ENCODE measurements around the gene RNU1-3.
"Not testable (repeated sequence)": the region's sequence is repeated elsewhere in the genome, so short reads cannot be mapped to it uniquely, and the experiment has no call there.

RNU1-3 gene

DNA sequence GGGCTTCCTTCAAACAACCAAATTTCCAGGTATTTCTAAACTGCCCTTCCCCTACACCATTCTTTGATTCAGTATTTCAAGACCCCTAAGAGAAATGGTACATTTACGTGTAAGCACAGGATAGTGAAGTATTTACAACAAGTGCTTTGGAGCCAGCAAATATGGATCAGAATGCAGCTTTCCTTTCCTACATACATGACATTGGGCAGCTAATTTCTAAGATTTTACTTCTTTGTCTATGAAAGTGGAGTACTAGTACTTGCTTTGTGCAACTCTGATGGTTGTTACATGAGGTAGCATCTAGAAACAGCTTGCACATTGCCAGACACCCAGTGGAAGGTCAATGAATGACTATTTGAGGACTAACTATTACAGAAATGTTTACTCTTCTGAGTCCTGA is 15.2 kb downstream of the RNU1-3 start:
- not testable (repeated sequence) for DNase-seq (ENCODE audit: low spot score)

- DNase-seq (ENCODE audit: low spot score): not testable (repeated sequence)
Measured at GRCh38 chr1:16649960-16650359, 16.8 kb downstream of the RNU1-3 start.

DNA sequence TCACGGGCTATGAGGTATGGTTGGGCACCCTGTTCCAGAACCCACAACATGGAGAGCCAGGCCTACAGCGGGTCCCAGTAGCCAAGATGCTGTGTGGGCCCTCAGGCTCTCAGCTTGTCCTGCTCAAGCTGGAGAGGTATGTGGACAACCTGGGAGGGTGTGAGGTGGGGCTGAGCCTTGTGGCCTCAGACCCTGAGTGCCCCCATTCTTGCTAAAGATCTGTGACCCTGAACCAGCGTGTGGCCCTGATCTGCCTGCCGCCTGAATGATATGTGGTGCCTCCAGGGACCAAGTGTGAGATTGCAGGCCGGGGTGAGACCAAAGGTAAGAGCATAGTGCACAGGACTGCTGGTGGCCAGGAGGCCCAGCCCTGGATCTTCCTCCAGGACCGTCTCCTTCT is 17.4 kb downstream of the RNU1-3 start:
- DNase-seq (ENCODE audit: low spot score): not testable (repeated sequence)

DNA sequence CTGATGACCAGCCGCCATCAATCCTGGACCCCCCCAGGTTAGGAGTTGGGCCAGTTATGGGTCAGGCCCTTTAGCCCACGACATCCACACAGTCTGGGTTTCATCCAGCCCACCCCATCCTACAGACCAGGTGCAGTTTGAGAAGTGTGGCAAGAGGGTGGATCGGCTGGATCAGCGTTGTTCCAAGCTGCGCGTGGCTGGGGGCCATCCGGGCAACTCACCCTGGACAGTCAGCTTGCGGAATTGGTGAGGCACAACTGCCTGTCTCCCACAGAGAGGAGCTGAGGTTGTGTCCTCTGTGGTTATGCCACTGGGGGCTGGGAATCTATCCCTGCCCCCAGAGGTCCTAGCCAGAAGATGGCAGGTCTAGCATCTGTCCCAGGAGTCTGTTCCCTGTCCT is 18.0 kb downstream of the RNU1-3 start:
- not testable (repeated sequence) for DNase-seq (ENCODE audit: low spot score)

DNA sequence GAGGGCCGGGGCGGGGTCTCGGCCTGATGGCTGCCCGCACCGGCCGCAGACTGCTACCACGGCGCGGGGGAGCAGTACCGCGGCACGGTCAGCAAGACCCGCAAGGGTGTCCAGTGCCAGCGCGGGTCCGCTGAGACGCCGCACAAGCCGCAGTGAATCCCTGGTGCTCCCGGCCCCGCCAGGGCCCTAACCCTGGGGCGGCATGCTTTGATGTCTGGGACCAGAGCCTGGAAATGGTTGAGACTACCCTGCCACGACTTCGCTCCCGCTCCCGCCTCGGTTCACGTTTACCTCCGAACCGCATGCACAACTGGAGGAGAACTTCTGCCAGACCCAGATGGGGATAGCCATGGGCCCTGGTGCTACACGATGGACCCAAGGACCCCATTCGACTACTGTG is 18.5 kb downstream of the RNU1-3 start:
- not testable (repeated sequence) for DNase-seq (ENCODE audit: low spot score)

DNA sequence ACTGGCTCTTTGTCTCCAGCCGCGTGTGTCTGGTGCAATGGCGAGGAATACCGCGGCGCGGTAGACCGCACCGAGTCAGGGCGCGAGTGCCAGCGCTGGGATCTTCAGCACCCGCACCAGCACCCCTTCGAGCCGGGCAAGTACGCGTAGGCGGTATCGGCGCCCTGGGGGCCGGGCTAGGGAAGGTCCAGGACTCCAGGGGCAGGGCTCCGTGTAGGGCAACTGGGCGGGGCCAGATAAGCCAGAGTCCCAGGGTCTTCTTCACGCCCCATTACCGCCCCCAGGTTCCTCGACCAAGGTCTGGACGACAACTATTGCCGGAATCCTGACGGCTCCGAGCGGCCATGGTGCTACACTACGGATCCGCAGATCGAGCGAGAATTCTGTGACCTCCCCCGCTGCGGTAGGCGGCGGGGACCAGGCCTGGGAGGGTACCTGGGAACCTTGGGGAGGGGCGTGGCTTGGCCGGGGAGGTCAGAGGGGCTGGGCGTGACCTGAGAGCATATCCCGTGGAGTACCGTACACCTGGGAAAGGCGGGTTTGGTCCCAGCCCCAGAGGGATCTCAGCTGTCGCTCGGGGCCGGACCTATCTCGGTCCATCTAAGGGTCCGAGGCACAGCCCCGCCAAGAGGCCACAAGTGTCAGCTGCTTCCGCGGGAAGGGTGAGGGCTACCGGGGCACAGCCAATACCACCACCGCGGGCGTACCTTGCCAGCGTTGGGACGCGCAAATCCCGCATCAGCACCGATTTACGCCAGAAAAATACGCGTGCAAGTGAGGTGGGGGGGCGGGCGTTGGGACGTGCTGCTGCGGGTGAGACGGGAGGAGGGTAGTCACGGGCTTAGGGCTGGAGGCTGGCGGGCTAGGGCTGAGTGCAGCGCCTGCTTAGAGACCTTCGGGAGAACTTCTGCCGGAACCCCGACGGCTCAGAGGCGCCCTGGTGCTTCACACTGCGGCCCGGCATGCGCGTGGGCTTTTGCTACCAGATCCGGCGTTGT is 19.3 kb downstream of the RNU1-3 start:
- DNase-seq (ENCODE audit: low spot score): not testable (repeated sequence)

DNA sequence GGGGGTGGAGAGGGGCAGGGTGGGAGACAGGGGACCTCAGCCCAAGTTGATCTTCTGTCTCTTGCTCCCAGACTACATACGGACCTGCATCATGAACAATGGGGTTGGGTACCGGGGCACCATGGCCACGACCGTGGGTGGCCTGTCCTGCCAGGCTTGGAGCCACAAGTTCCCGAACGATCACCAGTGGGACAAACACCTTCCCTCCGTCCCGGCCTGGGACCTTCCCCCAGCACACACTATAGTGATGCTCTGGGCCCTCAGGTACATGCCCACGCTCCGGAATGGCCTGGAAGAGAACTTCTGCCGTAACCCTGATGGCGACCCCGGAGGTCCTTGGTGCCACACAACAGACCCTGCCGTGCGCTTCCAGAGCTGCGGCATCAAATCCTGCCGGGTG is 20.0 kb downstream of the RNU1-3 start:
- DNase-seq (ENCODE audit: low spot score): not testable (repeated sequence)

DNA sequence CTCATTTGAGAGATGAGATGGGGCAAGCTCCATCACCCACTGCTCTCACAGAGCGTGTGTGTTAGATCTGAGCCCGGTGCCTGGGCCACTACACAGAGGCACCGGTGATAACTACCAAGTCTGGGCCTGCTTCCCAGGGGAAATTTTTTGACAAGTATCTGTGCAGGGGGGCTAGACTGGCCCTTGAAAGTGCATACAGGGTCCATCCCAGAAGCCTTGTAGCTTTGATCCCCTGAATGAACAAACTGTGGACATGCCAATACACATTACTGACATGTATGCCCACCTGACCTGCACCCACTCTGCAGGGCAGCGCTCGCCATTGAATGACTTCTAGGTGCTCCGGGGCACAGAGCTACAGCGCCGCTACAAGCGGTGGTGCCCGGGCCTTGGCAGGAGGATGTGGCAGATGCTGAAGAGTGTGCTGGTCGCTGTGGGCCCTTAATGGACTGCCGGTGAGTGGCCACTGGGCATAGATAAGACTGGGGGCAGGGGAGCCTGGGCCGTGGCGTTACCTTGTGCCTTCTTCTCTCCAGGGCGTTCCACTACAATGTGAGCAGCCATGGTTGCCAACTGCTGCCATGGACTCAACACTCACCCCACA is 20.6 kb downstream of the RNU1-3 start:
- DNase-seq (ENCODE audit: low spot score): not testable (repeated sequence)

GRCh38 chr1:16645271-16646060 is 21.3 kb downstream of the RNU1-3 start:
- DNase-seq (ENCODE audit: low spot score): peak; percentile 25

DNA sequence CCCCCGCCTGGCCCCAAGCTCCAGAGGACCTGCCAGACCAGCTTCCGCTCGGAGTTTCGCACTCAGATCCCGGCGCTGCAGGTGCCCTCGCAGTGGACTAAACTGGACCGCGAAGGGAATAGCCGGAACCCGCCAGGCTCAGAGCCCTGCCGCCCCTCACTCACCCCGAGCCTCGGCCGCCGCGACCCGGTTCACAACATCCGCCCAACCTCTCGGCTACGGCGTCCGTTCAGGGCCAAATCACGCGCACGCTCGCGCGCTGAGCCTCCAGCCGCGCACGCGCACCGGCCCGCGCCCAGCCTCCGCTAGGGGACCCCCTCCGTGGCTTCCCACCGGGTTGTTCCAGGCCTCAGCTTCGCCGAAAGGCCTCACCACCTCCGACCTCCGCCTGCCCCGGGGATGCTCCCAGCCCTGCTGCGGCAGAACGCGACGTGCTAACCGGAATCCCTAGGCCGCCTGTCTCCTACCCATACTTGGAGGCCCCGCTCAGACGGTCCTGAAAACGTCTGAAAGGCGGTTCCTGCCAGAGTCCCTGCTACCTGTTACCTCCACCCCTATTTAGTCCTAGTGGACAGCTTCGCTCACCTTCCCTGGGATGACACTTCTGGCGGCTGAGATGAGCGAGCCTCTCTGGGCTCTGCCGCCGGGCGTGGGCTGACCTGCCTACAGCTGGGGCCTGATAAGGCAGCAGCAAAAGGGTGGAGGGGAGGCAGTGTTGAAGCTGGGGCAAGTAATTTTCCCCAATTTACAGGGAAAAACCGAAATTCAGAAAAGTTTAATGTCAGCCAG is 22.1 kb downstream of the RNU1-3 start:
- DNase-seq (ENCODE audit: low spot score): peak; percentile 99

- no peak for DNase-seq (ENCODE audit: low spot score)
Measured at GRCh38 chr1:16644193-16644481, 22.6 kb downstream of the RNU1-3 start.

DNA sequence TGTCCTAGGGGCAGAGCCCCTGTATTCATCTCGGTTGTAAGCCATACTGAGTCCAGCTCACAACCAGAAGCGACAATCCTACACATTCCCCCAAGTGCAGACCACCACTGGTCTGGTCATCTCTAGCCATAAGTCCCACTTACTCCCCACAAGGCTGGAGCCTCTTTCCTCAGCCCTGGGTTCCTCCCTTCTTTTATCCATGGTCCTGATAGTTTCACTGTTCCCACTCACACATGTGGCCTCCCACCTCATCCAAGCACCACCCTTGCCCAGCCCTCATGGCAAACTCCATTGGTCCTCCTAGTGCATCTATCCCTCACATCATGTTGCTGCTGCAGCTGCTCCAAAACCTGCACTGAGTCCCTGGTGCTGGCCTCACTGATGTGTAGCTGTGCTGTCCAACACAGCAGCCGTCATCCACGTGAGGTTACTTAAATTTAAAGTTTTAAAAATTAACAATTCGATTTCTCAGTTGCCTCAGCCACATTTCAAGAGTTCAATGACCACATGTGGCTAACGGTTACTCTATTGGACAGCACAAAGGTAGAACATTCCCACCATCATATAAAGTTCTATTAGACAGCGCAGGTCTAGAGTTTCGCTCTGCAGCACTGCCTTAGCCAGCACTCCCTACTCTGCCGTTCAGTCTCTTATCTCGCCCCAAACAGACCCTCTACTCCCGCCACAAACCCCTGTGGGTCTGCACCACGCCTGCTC is 23.1 kb downstream of the RNU1-3 start:
- peak; percentile 48 for DNase-seq (ENCODE audit: low spot score)

GRCh38 chr1:16643001-16643411 is 23.7 kb downstream of the RNU1-3 start:
- DNase-seq (ENCODE audit: low spot score): not testable (repeated sequence)

DNA sequence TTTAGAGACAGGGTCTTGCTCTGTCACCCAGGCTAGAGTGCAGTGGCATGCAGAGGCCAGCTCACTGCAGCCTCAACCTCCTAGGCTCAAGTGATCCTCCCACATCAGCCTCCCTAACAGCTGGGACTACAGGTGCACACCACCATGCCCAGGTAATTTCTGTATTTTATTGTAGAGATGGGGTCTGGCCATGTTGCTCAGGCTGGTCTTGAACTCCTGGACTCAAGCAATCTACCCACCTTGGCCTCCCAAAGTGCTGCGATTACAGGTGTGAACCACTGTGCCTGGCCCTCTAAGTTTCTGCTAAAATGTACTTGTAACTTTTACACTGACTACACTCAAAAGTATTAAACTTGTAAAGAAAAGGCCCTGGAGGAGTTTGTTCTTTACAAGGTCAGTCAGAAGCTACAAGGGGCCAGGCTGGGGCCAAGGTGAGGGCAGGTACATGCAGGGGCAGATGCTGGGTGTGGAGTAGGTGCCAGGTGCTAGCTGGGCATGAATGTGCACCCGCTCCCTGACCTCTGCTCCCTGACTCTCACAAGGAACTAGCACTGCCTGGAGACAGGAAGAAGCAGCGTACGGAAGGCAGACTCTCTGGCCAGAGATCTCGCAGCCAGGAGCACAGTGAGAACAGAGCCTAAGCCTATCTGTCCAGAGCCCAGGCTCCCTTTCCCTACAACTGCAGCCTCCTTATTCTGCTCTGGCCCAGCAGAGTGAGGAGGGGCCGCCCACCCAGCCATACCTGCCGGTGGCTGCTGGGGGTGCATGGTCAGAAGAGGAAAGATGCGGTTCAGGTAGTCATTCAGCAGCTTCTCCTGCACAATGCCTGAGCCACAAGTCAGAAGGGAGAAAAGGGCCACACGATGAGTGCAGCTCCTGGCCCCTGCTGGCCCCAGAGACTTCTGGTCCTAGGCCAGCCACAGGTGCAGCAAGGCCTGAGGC is 24.5 kb downstream of the RNU1-3 start:
- DNase-seq (ENCODE audit: low spot score): not testable (repeated sequence)

DNA sequence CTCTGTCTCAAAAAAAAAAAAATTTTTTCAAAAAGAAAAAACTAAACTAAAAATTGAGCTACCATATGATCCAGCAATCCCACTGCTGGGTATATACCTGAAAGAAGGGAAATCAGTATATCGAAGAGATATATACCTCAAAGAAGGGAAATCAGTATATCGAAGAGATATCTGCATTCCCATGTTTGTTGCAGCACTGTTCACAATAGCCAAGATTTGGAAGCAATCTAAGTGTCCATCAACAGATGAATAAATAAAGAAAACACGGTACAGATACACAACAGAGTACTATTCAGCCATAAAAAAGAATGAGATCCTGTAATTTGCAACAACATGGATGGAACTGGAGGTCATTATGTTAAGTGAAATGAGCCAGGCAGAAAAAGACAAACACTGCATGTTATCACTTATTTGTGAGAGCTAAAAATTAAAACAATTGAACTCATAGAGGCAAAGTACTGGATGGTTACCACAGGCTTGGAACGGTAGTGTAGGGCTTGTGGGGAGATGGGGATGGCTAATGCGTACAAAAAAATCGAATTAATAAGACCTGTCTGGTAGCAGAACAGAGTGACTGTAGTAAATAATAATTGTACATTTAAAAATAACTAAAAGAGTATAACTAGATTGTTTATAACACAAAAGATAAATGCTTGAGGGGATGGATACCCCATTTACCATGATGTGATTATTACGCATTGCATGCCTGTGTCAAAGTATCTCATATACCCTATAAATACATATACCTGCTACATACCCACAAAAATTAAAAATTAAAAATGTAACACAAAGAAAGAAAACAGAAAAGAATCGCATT is 25.4 kb downstream of the RNU1-3 start:
- DNase-seq (ENCODE audit: low spot score): not testable (repeated sequence)

DNA sequence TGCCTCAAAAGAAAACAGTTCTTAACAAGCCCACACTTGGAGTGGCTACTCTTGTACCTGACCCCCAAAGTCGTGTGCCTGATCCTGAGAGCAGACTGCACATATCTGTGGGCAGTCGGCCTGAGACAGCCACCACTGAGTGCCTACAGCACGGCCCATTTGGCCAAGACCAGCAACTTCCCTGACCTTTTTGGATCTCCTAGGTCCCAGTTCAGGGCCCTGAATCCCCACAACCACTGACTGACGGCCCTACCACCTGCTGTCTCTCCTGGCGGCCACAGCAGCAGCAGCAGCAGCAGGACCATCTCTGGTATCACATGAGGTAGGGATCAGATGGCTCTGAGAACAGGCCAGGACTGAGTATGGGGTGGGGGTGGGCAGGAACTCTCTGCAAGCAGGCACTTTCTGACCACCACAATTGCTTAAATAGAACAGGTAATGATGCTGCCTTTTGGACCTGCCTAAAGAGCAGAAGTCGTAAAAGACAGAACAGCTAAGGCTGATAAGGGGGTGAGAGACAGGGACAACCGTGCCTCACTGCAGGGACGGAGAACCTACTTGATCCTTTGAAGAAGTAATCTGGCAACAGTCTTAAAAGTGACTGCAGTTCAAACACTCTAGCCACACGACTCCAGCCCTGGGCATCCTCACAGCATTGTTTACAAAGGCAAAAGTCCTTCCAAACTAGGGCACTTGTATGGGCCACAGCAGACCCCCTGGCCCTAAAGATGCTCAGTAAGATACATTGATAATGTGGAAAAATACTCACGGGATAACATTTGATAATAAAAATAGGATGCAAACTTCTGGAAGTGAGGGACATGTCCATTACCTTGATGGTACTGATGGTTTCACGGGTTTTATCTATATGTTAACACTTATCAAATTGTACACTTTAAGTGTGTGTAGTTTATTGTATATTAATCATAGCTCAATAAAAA is 27.4 kb downstream of the RNU1-3 start:
- not testable (repeated sequence) for DNase-seq (ENCODE audit: low spot score)

- DNase-seq (ENCODE audit: low spot score): not testable (repeated sequence)
Measured at GRCh38 chr1:16637941-16638778, 28.6 kb downstream of the RNU1-3 start.
